22Rv1 (cell line): ENCODE measurements around the gene PRUNE2.

Experiments
- ZFX ChIP-seq: fragments of 450-650 bp; IDR thresholded peaks from 2 replicates; pipeline ENCODE4 v1.6.1; 2017; ENCODE audit warnings: antibody characterized with exemption, borderline replicate concordance
- TF ChIP-seq, protein P1 (sequence below): fragments of 450-650 bp; IDR thresholded peaks from 2 replicates; pipeline ENCODE4 v1.5.1; 2017; ENCODE audit warnings: mild to moderate bottlenecking

DNA sequence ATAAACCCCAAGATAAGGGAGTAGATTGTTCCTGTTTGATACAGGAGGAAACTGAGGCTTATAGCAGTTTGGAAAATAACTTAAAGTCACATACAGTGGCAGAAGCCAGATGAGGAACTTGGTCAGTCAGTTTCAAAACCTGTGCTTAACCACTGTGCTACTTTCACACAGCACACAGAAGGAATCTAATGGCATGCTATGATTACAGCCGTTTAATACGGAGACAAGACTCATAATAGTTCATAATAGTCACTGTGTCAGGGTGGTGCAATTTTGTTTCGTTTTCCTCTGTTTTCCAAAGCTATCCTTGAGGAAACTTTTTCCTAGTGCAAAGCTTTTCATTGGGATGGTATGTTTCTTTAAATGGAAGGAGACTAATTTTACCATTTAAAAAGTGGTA is 334.6 kb downstream of the PRUNE2 start:
- TF ChIP-seq, protein P1, sequence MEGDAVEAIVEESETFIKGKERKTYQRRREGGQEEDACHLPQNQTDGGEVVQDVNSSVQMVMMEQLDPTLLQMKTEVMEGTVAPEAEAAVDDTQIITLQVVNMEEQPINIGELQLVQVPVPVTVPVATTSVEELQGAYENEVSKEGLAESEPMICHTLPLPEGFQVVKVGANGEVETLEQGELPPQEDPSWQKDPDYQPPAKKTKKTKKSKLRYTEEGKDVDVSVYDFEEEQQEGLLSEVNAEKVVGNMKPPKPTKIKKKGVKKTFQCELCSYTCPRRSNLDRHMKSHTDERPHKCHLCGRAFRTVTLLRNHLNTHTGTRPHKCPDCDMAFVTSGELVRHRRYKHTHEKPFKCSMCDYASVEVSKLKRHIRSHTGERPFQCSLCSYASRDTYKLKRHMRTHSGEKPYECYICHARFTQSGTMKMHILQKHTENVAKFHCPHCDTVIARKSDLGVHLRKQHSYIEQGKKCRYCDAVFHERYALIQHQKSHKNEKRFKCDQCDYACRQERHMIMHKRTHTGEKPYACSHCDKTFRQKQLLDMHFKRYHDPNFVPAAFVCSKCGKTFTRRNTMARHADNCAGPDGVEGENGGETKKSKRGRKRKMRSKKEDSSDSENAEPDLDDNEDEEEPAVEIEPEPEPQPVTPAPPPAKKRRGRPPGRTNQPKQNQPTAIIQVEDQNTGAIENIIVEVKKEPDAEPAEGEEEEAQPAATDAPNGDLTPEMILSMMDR: no peak
- TF ChIP-seq ZFX: no peak
